ENCODE data around the gene GALNT10. TPM values are rescaled to one million over a fixed set of nuclear protein-coding genes. Genes with fewer than 3 reads are reported as not detected.

The GALNT10 gene
- total and polyA plus RNA-seq, 2 of the 4 experiments (the other 2 are of a cell fraction) = 46.2 to 67.0 TPM

DNA sequence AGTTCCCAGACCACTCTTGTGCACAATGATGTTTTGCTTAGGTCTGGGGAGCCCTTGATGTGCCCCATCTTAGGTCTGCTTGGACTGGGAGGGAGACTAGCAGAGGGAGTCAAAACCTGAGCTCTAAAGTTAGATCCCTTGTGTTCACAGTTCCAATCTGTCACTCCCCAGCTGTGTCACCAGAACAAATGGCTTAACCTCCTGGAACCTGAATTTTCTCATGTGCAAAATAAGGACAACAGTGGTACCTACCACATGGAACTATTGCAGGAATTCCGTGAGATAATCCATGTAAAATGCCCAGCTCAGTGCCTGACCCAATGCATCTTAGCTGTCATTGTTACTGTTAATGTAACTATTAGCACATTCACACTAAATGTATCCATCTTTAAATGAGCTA lies 45.5 kb downstream of the GALNT10 start:
- Histone ChIP-seq H3K18ac (ENCODE audit: low read depth, low read length) (no peak overlapping the region), H2AK5ac (ENCODE audit: low read depth, low read length) (no peak overlapping the region), H3K79me1 (ENCODE audit: low read depth in 1 of 2, low read length in 2 of 2) (peaks cover 41 to 87% of the 10 kb centered on the region in 2 experiments), H4K91ac (ENCODE audit: insufficient read depth, low read depth, low read length) (no peak overlapping the region), H2BK120ac (ENCODE audit: low read depth, low read length) (no peak overlapping the region), H2BK5ac (ENCODE audit: low read depth, low read length, poor library complexity, severe bottlenecking) (no peak overlapping the region), H2BK15ac (ENCODE audit: low read depth, low read length) (no peak overlapping the region), H4K20me1 (ENCODE audit: insufficient read depth, low read length) (peaks cover 27% of the 10 kb centered on the region; the same call in 1 of the 2 replicates), H3K4ac (ENCODE audit: low read depth, low read length) (no peak overlapping the region), H2BK20ac (ENCODE audit: low read depth, low read length) (no peak overlapping the region), H3K23ac (ENCODE audit: low read depth, low read length) (no peak overlapping the region), H3K9ac (ENCODE audit: low read depth, low read length) (no peak overlapping the region), H3K4me2 (ENCODE audit: low read depth, low read length) (no peak overlapping the region), H3K27ac (ENCODE audit: insufficient read depth, low read length) (no peak overlapping the region), H3K27me3 (ENCODE audit: control insufficient read depth, insufficient read depth, low read length) (no peaks in the 10 kb centered on the region), H4K8ac (ENCODE audit: low read depth in 2 of 2, low read length in 2 of 2) (no peak overlapping the region), H3K9me3 (ENCODE audit: control insufficient read depth, insufficient read depth, low read length) (no peaks in the 10 kb centered on the region), H3K4me3 (ENCODE audit: insufficient read depth, low read depth, low read length) (no peak overlapping the region), H3K4me1 (ENCODE audit: control insufficient read depth, insufficient read depth, low read length) (no peaks in the 10 kb centered on the region; the same call in 1 of the 2 replicates), H2AK9ac (replicated peaks; ENCODE audit: low read depth, low read length, poor library complexity) (no peak overlapping the region), H4K5ac (ENCODE audit: low read depth, low read length) (no peak overlapping the region), H3K14ac (replicated peaks; ENCODE audit: low read depth, low read length) (no peak overlapping the region), H2AFZ (replicated peaks; ENCODE audit: low read length, poor library complexity) (no peak overlapping the region), H3K36me3 (ENCODE audit: control insufficient read depth, insufficient read depth, low read length) (no peaks in the 10 kb centered on the region; the same call in 1 of the 2 replicates), H3K56ac (ENCODE audit: extremely low read depth, insufficient read depth, low read length) (no peak overlapping the region), H3K9me1 (ENCODE audit: insufficient read depth, low read length) (peaks cover 18% of the 10 kb centered on the region)
- TF ChIP-seq POLR2A (IDR thresholded peaks at IDR 0.05; ENCODE audit: low read depth, low read length) (no peak), RFX5 (IDR thresholded peaks at IDR 0.05; ENCODE audit: low read depth, low read length) (no peak), RCOR1 (IDR thresholded peaks at IDR 0.05; ENCODE audit: insufficient replicate concordance, low read length) (no peak), MXI1 (IDR thresholded peaks at IDR 0.05; ENCODE audit: borderline replicate concordance, low read depth, low read length) (no peak), MAZ (IDR thresholded peaks at IDR 0.05; ENCODE audit: borderline replicate concordance, low read depth, low read length) (no peak), CEBPB (IDR thresholded peaks at IDR 0.05; ENCODE audit: low read depth, low read length) (no peak), SMC3 (IDR thresholded peaks at IDR 0.05; ENCODE audit: low read depth, low read length) (no peak), NFE2L2 (IDR thresholded peaks at IDR 0.05; ENCODE audit: low read depth, low read length) (no peak), RAD21 (IDR thresholded peaks at IDR 0.05; ENCODE audit: low read length) (no peak)
- TF ChIP-seq, protein P1, sequence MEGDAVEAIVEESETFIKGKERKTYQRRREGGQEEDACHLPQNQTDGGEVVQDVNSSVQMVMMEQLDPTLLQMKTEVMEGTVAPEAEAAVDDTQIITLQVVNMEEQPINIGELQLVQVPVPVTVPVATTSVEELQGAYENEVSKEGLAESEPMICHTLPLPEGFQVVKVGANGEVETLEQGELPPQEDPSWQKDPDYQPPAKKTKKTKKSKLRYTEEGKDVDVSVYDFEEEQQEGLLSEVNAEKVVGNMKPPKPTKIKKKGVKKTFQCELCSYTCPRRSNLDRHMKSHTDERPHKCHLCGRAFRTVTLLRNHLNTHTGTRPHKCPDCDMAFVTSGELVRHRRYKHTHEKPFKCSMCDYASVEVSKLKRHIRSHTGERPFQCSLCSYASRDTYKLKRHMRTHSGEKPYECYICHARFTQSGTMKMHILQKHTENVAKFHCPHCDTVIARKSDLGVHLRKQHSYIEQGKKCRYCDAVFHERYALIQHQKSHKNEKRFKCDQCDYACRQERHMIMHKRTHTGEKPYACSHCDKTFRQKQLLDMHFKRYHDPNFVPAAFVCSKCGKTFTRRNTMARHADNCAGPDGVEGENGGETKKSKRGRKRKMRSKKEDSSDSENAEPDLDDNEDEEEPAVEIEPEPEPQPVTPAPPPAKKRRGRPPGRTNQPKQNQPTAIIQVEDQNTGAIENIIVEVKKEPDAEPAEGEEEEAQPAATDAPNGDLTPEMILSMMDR (conservative IDR thresholded peaks at IDR 0.05; ENCODE audit: low read depth, low read length) = no peak
- TF ChIP-seq, protein P2, sequence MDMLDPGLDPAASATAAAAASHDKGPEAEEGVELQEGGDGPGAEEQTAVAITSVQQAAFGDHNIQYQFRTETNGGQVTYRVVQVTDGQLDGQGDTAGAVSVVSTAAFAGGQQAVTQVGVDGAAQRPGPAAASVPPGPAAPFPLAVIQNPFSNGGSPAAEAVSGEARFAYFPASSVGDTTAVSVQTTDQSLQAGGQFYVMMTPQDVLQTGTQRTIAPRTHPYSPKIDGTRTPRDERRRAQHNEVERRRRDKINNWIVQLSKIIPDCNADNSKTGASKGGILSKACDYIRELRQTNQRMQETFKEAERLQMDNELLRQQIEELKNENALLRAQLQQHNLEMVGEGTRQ (IDR thresholded peaks at IDR 0.05; ENCODE audit: low read depth, low read length) = no peak
- TF ChIP-seq, protein P3, sequence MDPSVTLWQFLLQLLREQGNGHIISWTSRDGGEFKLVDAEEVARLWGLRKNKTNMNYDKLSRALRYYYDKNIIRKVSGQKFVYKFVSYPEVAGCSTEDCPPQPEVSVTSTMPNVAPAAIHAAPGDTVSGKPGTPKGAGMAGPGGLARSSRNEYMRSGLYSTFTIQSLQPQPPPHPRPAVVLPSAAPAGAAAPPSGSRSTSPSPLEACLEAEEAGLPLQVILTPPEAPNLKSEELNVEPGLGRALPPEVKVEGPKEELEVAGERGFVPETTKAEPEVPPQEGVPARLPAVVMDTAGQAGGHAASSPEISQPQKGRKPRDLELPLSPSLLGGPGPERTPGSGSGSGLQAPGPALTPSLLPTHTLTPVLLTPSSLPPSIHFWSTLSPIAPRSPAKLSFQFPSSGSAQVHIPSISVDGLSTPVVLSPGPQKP (IDR thresholded peaks at IDR 0.05; ENCODE audit: borderline replicate concordance, low read depth, low read length) = no peak
- in situ Hi-C loops (cut with MboI; ENCODE audit: low sequenced_read_pairs) (no loop called here), intact Hi-C loops (cut with micrococcal nuclease) (no loop called here), dilution Hi-C loops (cut with HindIII; ENCODE audit: low sequenced_read_pairs, unreplicated experiment) (no loop called here)
- no CpG with 5 or more reads among the region's 1 CpG for WGBS, 2 experiments (ENCODE audit: extremely low coverage in 2 of 2, insufficient read length in 1 of 2)
- POLR2A ChIA-PET (ENCODE audit: unreplicated experiment) = no interaction called here
- DNase-seq = no peak
- BruUV-seq (replicated peaks) = no TSS peak
- no peak for ATAC-seq (ENCODE audit: low read depth)
- CTCF ChIA-PET = interaction anchor here (0.9 to 1.0 kb wide), 3 partner anchors 16 to 44 kb away, joined by 3 read pairs; no protein-coding TSS in a partner anchor

All from IMR-90 (cell line).